Stimulated activated CD8-positive, alpha-beta memory T cell treated with anti-CD3 and anti-CD28 coated beads, Interleukin-15, amount 100 ng/mL, for 48 hours (primary cell): Measurements from ENCODE around the gene CORO2A.
"Not testable (repeated sequence)": the region's sequence is repeated elsewhere in the genome, so short reads cannot be mapped to it uniquely, and the experiment has no call there.

Source experiments
- DNase-seq, 2 donors: peaks; one replicate each; pipeline ENCODE4 v3.0.0-alpha.2; 2020; ENCODE audit warnings: low read depth in 2 of 2

Gene CORO2A

GRCh38 chr9:98117097-98117496, 75.3 kb downstream of the CORO2A start:
- DNase-seq = not testable (repeated sequence)

GRCh38 chr9:98109052-98109451, 83.4 kb downstream of the CORO2A start:
- DNase-seq = no peak

- no peak for DNase-seq
These were observed 83.9 kb downstream of the CORO2A start for GRCh38 chr9:98108531-98109031.

GRCh38 chr9:98107926-98108325, 84.5 kb downstream of the CORO2A start:
- DNase-seq = no peak

- no peak for DNase-seq
These were observed 87.4 kb downstream of the CORO2A start for GRCh38 chr9:98105006-98105405.

GRCh38 chr9:98104445-98104881, 88.0 kb downstream of the CORO2A start:
- no peak for DNase-seq

- peak; percentile 50 to 65 for DNase-seq
These were observed 90.6 kb downstream of the CORO2A start for GRCh38 chr9:98101868-98102273.

GRCh38 chr9:98101416-98101815, 91.0 kb downstream of the CORO2A start:
- no peak for DNase-seq

- DNase-seq = no peak
These were observed 92.0 kb downstream of the CORO2A start for GRCh38 chr9:98100456-98100855.

GRCh38 chr9:98099898-98100297, 92.5 kb downstream of the CORO2A start:
- DNase-seq = no peak

GRCh38 chr9:98099346-98099745, 93.1 kb downstream of the CORO2A start:
- DNase-seq = no peak

GRCh38 chr9:98097836-98098235, 94.6 kb downstream of the CORO2A start:
- DNase-seq = no peak

GRCh38 chr9:98096091-98096490, 96.3 kb downstream of the CORO2A start:
- no peak for DNase-seq

- DNase-seq = no peak
These were observed 97.0 kb downstream of the CORO2A start for GRCh38 chr9:98095401-98095800.

- DNase-seq = no peak
These were observed 97.6 kb downstream of the CORO2A start for GRCh38 chr9:98094851-98095250.

GRCh38 chr9:98094316-98094715, 98.1 kb downstream of the CORO2A start:
- DNase-seq = no peak

- DNase-seq = no peak
These were observed 99.9 kb downstream of the CORO2A start for GRCh38 chr9:98092613-98092931.

GRCh38 chr9:98091735-98092612, 100.5 kb downstream of the CORO2A start:
- DNase-seq = no peak

GRCh38 chr9:98090674-98091073, 101.8 kb downstream of the CORO2A start:
- DNase-seq = not testable (repeated sequence)

GRCh38 chr9:98087420-98088354, 104.8 kb downstream of the CORO2A start:
- no peak for DNase-seq

GRCh38 chr9:98086461-98086860, 106.0 kb downstream of the CORO2A start:
- DNase-seq = no peak

- no peak for DNase-seq
These were observed 106.5 kb downstream of the CORO2A start for GRCh38 chr9:98085944-98086343.
